K562 (cell line): ENCODE results near the gene NEMF. TPM values are rescaled to one million over a fixed set of nuclear protein-coding genes. Genes with fewer than 3 reads are reported as not detected.

ENCODE experiments used
- ADNP ChIP-seq: fragments of 200-800 bp; sonication (Bioruptor generic); IDR thresholded peaks from 2 replicates; pipeline ENCODE4 v1.6.1; 2016; ENCODE audit warnings: missing genetic modification characterization, missing compliant biosample characterization
- BMI1 ChIP-seq: fragments of 150-350 bp; IDR thresholded peaks from 2 replicates; pipeline ENCODE4 v1.6.1; 2014; ENCODE audit warnings: low read length
- BRF2 ChIP-seq: IDR thresholded peaks from 3 replicates; pipeline ENCODE4 v1.6.1; 2011; ENCODE audit warnings: borderline replicate concordance, mild to moderate bottlenecking; ENCODE audit not compliant: insufficient read length, insufficient read depth
- GATA2 ChIP-seq: sonication (generic); formaldehyde crosslinking; IDR thresholded peaks from 2 replicates; pipeline ENCODE4 v1.4.0; 2020; ENCODE audit warnings: mild to moderate bottlenecking, missing genetic modification reagents
- ILK ChIP-seq: fragments of 450-650 bp; IDR thresholded peaks from 2 replicates; pipeline ENCODE4 v1.6.1; 2016; ENCODE audit warnings: missing genetic modification characterization, low read depth, mild to moderate bottlenecking, missing compliant biosample characterization, moderate library complexity, borderline replicate concordance
- JUND ChIP-seq, 2 experiments: IDR thresholded peaks; 2 replicates in 1 of 2; 3 replicates in 1 of 2; pipeline ENCODE4 v1.6.1; 2011; ENCODE audit warnings: borderline replicate concordance in 2 of 2, low read depth in 2 of 2, low read length in 2 of 2, improper control_type of control experiment in 1 of 2, missing biosample characterization in 1 of 2, missing genetic modification characterization in 1 of 2, missing genetic modification reagents in 1 of 2
- LARP7 ChIP-seq: fragments of 450-650 bp; IDR thresholded peaks from 2 replicates; pipeline ENCODE4 v1.6.1; 2016
- MAFF ChIP-seq: IDR thresholded peaks from 2 replicates; pipeline ENCODE4 v1.6.1; 2012; ENCODE audit warnings: low read length, improper control_type of control experiment
- NFE2 ChIP-seq: IDR thresholded peaks from 2 replicates; pipeline ENCODE4 v1.6.1; 2014; ENCODE audit warnings: antibody characterized with exemption, low read depth
- PATZ1 ChIP-seq: fragments of 250-450 bp; sonication (Bioruptor Pico); IDR thresholded peaks from 2 replicates; pipeline ENCODE4 v1.5.0; 2020; ENCODE audit warnings: mild to moderate bottlenecking, borderline replicate concordance
- POLR3A ChIP-seq: IDR thresholded peaks from 2 replicates; pipeline ENCODE4 v1.6.1; 2011; ENCODE audit warnings: borderline replicate concordance, mild to moderate bottlenecking, moderate library complexity; ENCODE audit not compliant: insufficient read length, insufficient read depth; ENCODE audit errors: extremely low read depth
- RAD51 ChIP-seq: fragments of 450-650 bp; IDR thresholded peaks from 2 replicates; pipeline ENCODE4 v1.7.1; 2016; ENCODE audit warnings: low read depth, mild to moderate bottlenecking, borderline replicate concordance
- RB1 ChIP-seq: fragments of 450-650 bp; IDR thresholded peaks from 2 replicates; pipeline ENCODE4 v1.6.1; 2017; ENCODE audit warnings: low read depth, mild to moderate bottlenecking
- SRSF7 ChIP-seq: fragments of 200-400 bp; formaldehyde crosslinking; optimal IDR thresholded peaks from 2 replicates; pipeline ENCODE3; 2017; ENCODE audit warnings: mild to moderate bottlenecking, low read depth, low read length
- SRSF9 ChIP-seq: fragments of 200-400 bp; formaldehyde crosslinking; IDR thresholded peaks from 2 replicates; pipeline ENCODE4 v1.6.1; 2017; ENCODE audit warnings: low read depth, low read length, borderline replicate concordance
- TAF1 ChIP-seq: IDR thresholded peaks from 2 replicates; pipeline ENCODE4 v1.6.1; 2011; ENCODE audit warnings: mild to moderate bottlenecking, low read length, moderate library complexity; ENCODE audit not compliant: insufficient read depth, control insufficient read depth, severe bottlenecking; ENCODE audit errors: extremely low read depth
- ZKSCAN8 ChIP-seq: fragments of 200-800 bp; sonication (Bioruptor generic); IDR thresholded peaks from 2 replicates; pipeline ENCODE4 v1.6.1; 2016; ENCODE audit warnings: missing genetic modification characterization, missing compliant biosample characterization
- ZNF124 ChIP-seq: sonication (generic); formaldehyde crosslinking; IDR thresholded peaks from 2 replicates; pipeline ENCODE4 v1.8.1; 2022; ENCODE audit warnings: missing genetic modification reagents
- ZNF165 ChIP-seq: fragments of 250-450 bp; sonication (Bioruptor Pico); IDR thresholded peaks from 2 replicates; pipeline ENCODE4 v1.4.0; 2020; ENCODE audit warnings: borderline replicate concordance
- ZNF174 ChIP-seq: fragments of 250-450 bp; sonication (Bioruptor Pico); IDR thresholded peaks from 2 replicates; pipeline ENCODE4 v1.4.0; 2020; ENCODE audit warnings: mild to moderate bottlenecking
- ZNF354B ChIP-seq: fragments of 250-450 bp; sonication (Bioruptor Pico); IDR thresholded peaks from 2 replicates; pipeline ENCODE4 v1.4.0; 2020
- ZSCAN32 ChIP-seq: fragments of 450-650 bp; formaldehyde crosslinking; IDR thresholded peaks from 2 replicates; pipeline ENCODE4 v1.4.0; 2020; ENCODE audit warnings: mild to moderate bottlenecking, moderate library complexity
- polyA plus RNA-seq, 8 experiments: library from polyadenylated mRNA; depleted of rRNA in 4 of 8; stranded (reverse) in 5 of 8; unstranded in 3 of 8; fragments of >200 nt; fragmentation: Nextera tagmentation in 2 of 8; fragmentation: Illumina TruSeq in 1 of 8; extraction: Ambion mirVana in 2 of 8; extraction: Trizol in 1 of 8; gene quantifications; 2 replicates each; pipeline versions ENCODE4 v1.2.1 to v1.2.3, GENCODE V29; 2011 to 2014; ENCODE audit warnings: inconsistent platforms in 1 of 8, missing spikeins in 1 of 8
- total RNA-seq, 7 experiments: library from RNA; depleted of rRNA in 6 of 7; stranded (reverse); fragments of >200 nt in 6 of 7; fragmentation: Illumina TruSeq in 2 of 7; extraction: Trizol in 2 of 7; gene quantifications; 2 replicates each; pipeline versions ENCODE4 v1.2.1 to v1.2.3, GENCODE V29; 2011 to 2021; ENCODE audit warnings: low replicate concordance in 1 of 7
- TF ChIP-seq, protein P1 (sequence below): fragments of 250-450 bp; sonication (Bioruptor Pico); IDR thresholded peaks from 2 replicates; pipeline ENCODE4 v1.4.0; 2020; ENCODE audit warnings: mild to moderate bottlenecking, moderate library complexity, borderline replicate concordance

NEMF gene
- total and polyA plus RNA-seq, 9 of the 15 experiments (the other 6 are each of a cell fraction or from before 2014, with no cell fraction given), result 38.8 to 94.4 (median 61.0) TPM

DNA sequence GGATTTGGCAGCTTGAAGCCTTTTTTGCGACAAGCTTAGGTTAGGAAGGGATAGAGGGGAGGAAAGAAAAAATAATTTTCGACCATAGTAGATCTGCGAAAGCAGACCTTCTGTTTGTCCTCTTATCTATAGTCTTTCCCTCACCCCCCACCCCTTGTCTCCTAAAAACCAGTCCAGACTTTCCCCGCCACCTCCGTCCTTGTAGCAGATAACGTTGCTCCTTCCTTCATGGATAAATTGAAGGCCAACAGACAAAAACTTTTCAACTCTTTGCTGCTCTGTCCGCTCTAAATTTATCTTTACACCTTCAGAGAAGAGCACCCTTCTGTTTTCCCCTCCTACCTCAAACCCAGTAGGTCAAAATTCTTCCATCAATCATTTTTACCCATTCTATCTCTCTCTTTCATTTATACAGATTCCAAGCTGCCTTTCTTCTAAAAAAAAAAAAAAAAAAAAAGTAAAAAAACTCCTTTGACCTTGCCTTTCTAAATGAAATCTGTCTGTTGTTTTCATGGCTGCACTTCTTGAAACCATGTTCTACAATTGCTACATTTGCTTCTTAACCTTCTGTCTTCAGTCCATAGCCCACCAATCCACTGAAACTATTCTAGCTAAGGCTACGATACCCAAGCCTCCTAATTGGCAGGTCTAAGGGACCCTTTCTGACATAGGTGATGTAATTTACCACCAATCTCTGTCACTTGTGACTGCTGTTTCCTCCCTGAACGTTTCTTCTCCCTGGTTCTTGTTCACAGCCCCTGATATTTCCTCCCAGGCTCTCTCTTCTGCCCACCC lies 11.1 kb upstream of the NEMF start (continued):
- no peak for TF ChIP-seq ILK (tag)
- no peak for TF ChIP-seq ADNP (tag)
- TF ChIP-seq JUND (IDR thresholded peaks at IDR 0.05; ENCODE audit: borderline replicate concordance, low read depth, low read length), result 0 out of 2 replicates have a peak, but pooled peaks have one; percentile 23
- no peak for TF ChIP-seq JUND (tag; IDR thresholded peaks at IDR 0.05; ENCODE audit: borderline replicate concordance, low read depth, low read length)
- no peak for TF ChIP-seq MAFF
- no peak for TF ChIP-seq PATZ1 (CRISPR knock-in tag)
- TF ChIP-seq ZSCAN32 (CRISPR knock-in tag), result no peak
- no peak for TF ChIP-seq SRSF7
- TF ChIP-seq BRF2, result no peak
- no peak for TF ChIP-seq ZNF165 (CRISPR knock-in tag)
- TF ChIP-seq NFE2, result no peak
- TF ChIP-seq POLR3A, result no peak
- TF ChIP-seq, protein P1, sequence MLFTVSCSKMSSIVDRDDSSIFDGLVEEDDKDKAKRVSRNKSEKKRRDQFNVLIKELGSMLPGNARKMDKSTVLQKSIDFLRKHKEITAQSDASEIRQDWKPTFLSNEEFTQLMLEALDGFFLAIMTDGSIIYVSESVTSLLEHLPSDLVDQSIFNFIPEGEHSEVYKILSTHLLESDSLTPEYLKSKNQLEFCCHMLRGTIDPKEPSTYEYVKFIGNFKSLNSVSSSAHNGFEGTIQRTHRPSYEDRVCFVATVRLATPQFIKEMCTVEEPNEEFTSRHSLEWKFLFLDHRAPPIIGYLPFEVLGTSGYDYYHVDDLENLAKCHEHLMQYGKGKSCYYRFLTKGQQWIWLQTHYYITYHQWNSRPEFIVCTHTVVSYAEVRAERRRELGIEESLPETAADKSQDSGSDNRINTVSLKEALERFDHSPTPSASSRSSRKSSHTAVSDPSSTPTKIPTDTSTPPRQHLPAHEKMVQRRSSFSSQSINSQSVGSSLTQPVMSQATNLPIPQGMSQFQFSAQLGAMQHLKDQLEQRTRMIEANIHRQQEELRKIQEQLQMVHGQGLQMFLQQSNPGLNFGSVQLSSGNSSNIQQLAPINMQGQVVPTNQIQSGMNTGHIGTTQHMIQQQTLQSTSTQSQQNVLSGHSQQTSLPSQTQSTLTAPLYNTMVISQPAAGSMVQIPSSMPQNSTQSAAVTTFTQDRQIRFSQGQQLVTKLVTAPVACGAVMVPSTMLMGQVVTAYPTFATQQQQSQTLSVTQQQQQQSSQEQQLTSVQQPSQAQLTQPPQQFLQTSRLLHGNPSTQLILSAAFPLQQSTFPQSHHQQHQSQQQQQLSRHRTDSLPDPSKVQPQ (CRISPR knock-in tag), result no peak
- TF ChIP-seq RAD51, result no peak
- TF ChIP-seq SRSF9, result no peak
- TF ChIP-seq ZNF124 (CRISPR knock-in tag), result no peak
- no peak for TF ChIP-seq GATA2
- no peak for TF ChIP-seq ZNF354B (CRISPR knock-in tag)
- TF ChIP-seq ZNF174 (CRISPR knock-in tag), result no peak
- TF ChIP-seq TAF1, result peak; percentile 34
- TF ChIP-seq BMI1, result no peak
- TF ChIP-seq RB1, result no peak
- no peak for TF ChIP-seq ZKSCAN8
- TF ChIP-seq LARP7, result no peak
